ENCODE data around the gene OTOF. TPM values are rescaled to one million over a fixed set of nuclear protein-coding genes. Genes with fewer than 3 reads are reported as not detected.

Gene OTOF
- total RNA-seq, 1 experiment from 2014 or later: 0.10 TPM

DNA sequence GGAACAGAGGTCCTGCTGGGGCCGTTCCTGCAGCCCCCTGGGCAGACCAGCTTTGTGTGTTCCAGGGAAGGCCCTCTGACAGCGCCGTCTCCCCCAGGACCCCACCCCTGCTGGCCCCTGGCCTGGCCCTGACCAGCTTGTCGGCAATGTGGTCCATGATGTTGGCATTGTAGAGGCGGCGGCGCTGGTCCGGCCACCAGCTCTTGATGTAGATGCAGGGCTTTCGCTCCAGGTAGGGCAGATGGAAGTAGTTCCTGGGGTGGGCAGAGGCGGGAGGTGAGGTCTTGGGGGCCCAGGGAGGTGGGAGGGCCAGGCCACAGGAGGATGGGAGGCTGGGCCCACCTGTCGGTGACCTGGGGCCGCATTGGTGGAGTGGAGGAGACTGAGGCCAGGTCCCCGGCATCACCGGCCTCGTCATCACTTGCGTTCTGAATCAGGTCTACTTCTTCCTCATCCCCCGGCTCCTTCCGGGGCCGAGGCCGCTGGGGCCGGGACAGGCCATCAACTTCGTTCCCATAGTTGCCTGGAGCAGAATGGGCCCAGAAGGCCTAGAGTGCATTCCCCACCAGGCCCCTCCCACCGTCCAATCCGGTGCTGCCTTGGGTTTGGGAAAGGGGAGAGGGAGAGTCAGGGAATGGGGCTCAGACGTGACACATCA is 1.3 kb upstream of the OTOF start:
- intact Hi-C loops (cut with micrococcal nuclease): no loop called here
- Histone ChIP-seq H3K4me1 (ENCODE audit: control insufficient read depth in 1 of 2, insufficient read depth in 2 of 2, low read length in 2 of 2) (no peaks in the 10 kb centered on the region), H3K4me3 (replicated peaks in 1 of 2; ENCODE audit: low read depth in 1 of 2, low read length in 2 of 2) (no peak overlapping the region), H3K9me3 (ENCODE audit: control insufficient read depth in 1 of 2, insufficient read depth in 1 of 2, low read depth in 1 of 2, low read length in 2 of 2) (no peaks in the 10 kb centered on the region), H3K4me2 (ENCODE audit: low read length) (no peak overlapping the region), H4K20me1 (ENCODE audit: insufficient read depth) (no peaks in the 10 kb centered on the region), H3K79me2 (ENCODE audit: insufficient read depth, low read length) (no peaks in the 10 kb centered on the region), H3K36me3 (ENCODE audit: control insufficient read depth in 1 of 2, insufficient read depth in 2 of 2, low read length in 2 of 2) (no peaks in the 10 kb centered on the region), H3K9ac (ENCODE audit: low read length) (no peak overlapping the region), H2AFZ (ENCODE audit: low read depth, low read length, poor library complexity, severe bottlenecking) (no peak overlapping the region), H3K27me3 (ENCODE audit: insufficient read depth, low read length) (0 out of 2 replicates have a peak, but pooled peaks cover 4% of the 10 kb centered on the region), H3K9me2 (ENCODE audit: insufficient read depth) (no peaks in the 10 kb centered on the region), H3K27ac (ENCODE audit: low read depth, low read length) (no peak overlapping the region)
- no TSS peak for BruUV-seq (replicated peaks)
- no peak for DNase-seq (ENCODE audit: low read depth, low spot score)
- ChIA-PET CTCF (interaction anchor here (1.3 kb wide), 1 partner anchor 12 kb away, joined by 3 read pairs; no protein-coding TSS in a partner anchor), POLR2A (no interaction called here), RAD21 (ENCODE audit: low non-redundant PET in 1 of 2, low total read pairs in 2 of 2, uncharacterized antibody in 2 of 2, unreplicated experiment in 2 of 2) (no interaction called here)
- ATAC-seq: no peak
- no peak for TF ChIP-seq ZBTB33 (IDR thresholded peaks at IDR 0.05; ENCODE audit: extremely low read depth, insufficient replicate concordance, low read length)
- TF ChIP-seq SP1 (IDR thresholded peaks at IDR 0.05; ENCODE audit: low read depth): no peak
- TF ChIP-seq, protein P1, sequence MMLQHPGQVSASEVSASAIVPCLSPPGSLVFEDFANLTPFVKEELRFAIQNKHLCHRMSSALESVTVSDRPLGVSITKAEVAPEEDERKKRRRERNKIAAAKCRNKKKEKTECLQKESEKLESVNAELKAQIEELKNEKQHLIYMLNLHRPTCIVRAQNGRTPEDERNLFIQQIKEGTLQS (IDR thresholded peaks at IDR 0.05): no peak
- TF ChIP-seq, protein P2, sequence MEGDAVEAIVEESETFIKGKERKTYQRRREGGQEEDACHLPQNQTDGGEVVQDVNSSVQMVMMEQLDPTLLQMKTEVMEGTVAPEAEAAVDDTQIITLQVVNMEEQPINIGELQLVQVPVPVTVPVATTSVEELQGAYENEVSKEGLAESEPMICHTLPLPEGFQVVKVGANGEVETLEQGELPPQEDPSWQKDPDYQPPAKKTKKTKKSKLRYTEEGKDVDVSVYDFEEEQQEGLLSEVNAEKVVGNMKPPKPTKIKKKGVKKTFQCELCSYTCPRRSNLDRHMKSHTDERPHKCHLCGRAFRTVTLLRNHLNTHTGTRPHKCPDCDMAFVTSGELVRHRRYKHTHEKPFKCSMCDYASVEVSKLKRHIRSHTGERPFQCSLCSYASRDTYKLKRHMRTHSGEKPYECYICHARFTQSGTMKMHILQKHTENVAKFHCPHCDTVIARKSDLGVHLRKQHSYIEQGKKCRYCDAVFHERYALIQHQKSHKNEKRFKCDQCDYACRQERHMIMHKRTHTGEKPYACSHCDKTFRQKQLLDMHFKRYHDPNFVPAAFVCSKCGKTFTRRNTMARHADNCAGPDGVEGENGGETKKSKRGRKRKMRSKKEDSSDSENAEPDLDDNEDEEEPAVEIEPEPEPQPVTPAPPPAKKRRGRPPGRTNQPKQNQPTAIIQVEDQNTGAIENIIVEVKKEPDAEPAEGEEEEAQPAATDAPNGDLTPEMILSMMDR (IDR thresholded peaks at IDR 0.05 in 2 of 3, conservative IDR thresholded peaks at IDR 0.05 in 1 of 3; ENCODE audit: borderline replicate concordance in 1 of 3, insufficient read depth in 1 of 3, low read depth in 2 of 3, low read length in 2 of 3): no peak
- no peak for TF ChIP-seq TCF7L2 (IDR thresholded peaks at IDR 0.05; ENCODE audit: borderline replicate concordance, extremely low read depth, insufficient read depth, insufficient read length)
- no peak for TF ChIP-seq ZNF274 (IDR thresholded peaks at IDR 0.05; ENCODE audit: low read depth, low read length)
- TF ChIP-seq FOSL1 (IDR thresholded peaks at IDR 0.05; ENCODE audit: low read depth): no peak
- TF ChIP-seq POLR2AphosphoS5 (IDR thresholded peaks at IDR 0.05; ENCODE audit: low read depth, low read length): no peak

Measured in HCT116 (cell line).